GM18520 (cell line): ENCODE measurements around the gene MS4A12.
A peak's percentile ranks its signal among the peaks of the same experiment; 100 is the strongest.
"Not testable (repeated sequence)": the region's sequence is repeated elsewhere in the genome, so short reads cannot be mapped to it uniquely, and the experiment has no call there.

Experiments
- ATAC-seq: cut with Tn5 transposase; IDR thresholded peaks from one replicate; pipeline ENCODE4 v1.9.1; 2021; ENCODE audit not compliant: unreplicated experiment

MS4A12 gene, protein sequence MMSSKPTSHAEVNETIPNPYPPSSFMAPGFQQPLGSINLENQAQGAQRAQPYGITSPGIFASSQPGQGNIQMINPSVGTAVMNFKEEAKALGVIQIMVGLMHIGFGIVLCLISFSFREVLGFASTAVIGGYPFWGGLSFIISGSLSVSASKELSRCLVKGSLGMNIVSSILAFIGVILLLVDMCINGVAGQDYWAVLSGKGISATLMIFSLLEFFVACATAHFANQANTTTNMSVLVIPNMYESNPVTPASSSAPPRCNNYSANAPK

DNA sequence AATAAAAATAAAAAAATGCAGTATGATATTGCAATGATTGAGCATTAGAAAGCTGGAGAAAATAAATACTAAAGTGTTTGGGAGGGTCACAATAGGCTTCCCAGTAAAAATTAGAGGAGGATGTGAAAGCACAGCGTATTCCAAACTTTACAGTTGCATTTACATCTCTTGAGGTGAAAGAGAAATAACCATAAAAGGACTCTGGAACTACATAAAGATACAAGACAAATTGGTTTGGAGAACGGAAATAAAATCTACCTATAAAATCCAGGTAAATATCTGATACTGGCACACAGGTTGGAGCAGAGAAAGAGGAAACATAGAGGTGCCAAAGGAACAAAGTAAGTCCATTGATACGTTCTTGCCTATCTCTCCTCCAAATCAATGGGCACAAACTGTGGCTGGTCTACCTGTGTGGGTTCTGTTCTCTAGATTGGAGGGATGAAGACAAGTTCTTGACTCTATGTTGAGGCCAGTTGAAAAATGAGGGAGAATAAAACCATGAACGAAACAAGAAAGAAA, at the start of gene MS4A12:
Gene MS4A12 (plus strand): TSS at position 291 of the 522 bp plus-strand sequence. CDS start 4,541 bp downstream, outside the sequence.
- ATAC-seq = no peak

GRCh38 chr11:60447070-60447469, 45.5 kb upstream of the MS4A12 start:
- no peak for ATAC-seq

DNA sequence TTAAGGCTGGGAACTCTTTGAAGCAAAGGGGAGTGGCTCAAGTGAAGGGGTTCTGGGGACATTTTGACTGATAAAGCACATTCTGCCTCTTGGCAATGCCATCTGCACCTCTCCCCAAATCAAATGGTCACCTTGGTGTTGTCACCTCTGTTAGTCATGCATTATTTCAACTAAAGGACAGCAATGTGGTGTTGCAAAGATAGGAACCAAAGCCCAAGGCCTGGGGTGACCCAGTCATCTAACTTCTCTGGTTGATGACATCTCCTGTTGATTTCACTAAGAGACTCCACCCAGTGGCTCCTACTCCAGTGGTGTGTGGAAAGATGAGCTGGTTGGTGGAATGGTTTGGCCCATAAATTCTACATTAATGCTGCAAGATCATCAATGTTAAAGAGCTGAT, 44.7 kb upstream of the MS4A12 start:
- no peak for ATAC-seq

DNA sequence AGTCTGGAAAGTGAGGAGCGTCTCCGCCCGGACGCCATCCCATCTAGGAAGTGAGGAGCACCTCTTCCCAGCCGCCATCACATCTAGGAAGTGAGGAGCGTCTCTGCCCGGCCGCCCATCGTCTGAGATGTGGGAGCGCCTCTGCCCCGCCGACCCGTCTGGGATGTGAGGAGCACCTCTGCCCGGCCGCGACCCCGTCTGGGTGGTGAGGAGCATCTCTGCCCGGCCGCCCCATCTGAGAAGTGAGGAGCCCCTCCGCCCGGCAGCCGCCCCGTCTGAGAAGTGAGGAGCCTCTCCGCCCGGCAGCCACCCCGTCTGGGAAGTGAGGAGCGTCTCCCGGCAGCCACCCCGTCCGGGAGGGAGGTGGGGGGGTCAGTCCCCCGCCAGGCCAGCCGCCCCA, 41.4 kb upstream of the MS4A12 start:
- ATAC-seq = not testable (repeated sequence)

DNA sequence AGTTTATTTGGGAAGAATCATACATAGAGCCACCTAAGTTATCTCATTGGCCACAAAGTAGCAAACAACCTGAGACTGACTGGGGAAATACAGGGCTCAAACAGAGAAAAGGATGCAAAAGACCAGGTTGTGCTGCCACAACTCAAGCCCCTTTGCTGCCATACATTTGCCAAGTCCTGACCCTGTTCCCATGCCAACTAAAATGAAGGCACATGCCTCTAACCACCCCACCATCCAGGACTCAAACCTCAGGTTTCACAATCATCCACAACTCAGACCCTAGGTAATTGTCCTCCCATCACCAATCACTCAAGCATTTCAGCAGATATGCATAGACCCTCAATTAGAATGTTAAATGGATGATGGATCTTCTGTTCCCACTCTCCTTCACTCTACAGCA, 38.4 kb upstream of the MS4A12 start:
- ATAC-seq = no peak

- ATAC-seq = peak; percentile 81
These were observed 37.0 kb upstream of the MS4A12 start, which contains the start of gene MS4A1 for GRCh38 chr11:60455531-60456042. TSS of gene MS4A1 (plus strand) at chr11:60455847. CDS start at chr11:60462375, 6,528 bp downstream.

GRCh38 chr11:60457576-60457975, 35.0 kb upstream of the MS4A12 start:
- no peak for ATAC-seq

GRCh38 chr11:60459345-60459744, 33.2 kb upstream of the MS4A12 start:
- no peak for ATAC-seq

GRCh38 chr11:60468829-60469228, 23.7 kb upstream of the MS4A12 start:
- ATAC-seq = no peak

GRCh38 chr11:60469723-60470122, 22.9 kb upstream of the MS4A12 start:
- ATAC-seq = no peak

DNA sequence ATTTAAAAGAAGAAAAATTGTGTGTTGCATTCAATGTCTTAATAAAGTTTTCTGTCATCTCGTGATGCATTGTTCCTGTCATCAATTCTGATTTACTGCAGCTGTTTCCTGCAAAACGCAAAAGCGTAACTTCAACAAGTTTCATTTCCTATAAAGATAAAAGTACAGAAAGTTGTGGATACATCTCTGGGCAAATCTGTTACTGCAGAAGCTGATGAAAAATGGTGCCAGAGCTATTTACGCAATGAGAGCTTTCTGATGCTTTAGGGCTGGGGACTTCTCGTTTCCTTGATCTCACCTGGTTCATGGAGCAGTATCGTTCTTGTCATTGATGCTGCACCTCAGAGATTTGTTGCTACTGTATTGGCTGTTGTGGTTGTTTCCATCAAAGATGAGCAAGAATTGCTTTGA, 15.5 kb upstream of the MS4A12 start:
- ATAC-seq = no peak

GRCh38 chr11:60482361-60482760, 10.2 kb upstream of the MS4A12 start:
- ATAC-seq = no peak

GRCh38 chr11:60485987-60486386, 6.6 kb upstream of the MS4A12 start:
- peak; percentile 94 for ATAC-seq

DNA sequence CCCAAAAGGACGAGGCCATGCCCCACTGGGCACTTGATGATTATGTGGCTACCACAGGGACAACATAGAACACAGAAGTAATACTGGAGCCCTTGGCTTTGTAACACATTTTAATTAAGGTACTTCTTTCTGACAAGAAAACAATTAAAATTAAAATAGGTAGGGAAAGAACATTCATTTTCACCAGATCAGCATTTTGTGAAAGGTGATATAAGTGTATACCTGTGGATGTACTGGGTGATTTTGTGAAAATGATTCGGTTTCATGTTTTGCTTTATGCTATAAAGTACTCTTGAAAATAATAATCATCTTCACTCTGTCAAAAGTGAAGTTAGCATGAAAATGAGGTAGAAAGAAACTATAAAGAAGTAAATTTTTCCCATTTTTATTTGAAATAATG, 876 bp downstream of the MS4A12 start:
- ATAC-seq = no peak

- ATAC-seq = no peak
These were observed 5.8 kb downstream of the MS4A12 start for GRCh38 chr11:60498399-60498798.

DNA sequence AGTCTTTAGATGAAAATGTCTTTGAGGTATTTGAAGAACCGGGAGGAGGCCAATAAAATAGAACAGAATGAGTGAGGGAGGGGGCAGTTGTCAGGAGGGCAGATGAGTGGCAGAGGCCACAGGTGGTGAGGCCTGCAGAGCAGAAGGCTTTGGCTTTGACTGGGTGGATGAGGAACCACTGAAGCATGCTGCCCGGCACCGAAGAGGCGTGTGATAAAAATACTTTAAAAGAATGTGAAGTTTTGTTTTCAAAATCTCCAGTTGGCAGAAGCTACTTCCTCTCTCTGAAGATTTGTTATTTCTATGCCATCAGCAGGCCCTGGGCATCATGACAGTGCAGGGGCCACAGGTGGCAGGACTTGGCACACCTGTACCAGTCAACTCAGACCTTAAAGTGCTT, 6.3 kb downstream of the MS4A12 start:
- no peak for ATAC-seq

- ATAC-seq = no peak
These were observed 7.8 kb downstream of the MS4A12 start for GRCh38 chr11:60500276-60500910.

- ATAC-seq = no peak
These were observed 9.7 kb downstream of the MS4A12 start for GRCh38 chr11:60502221-60502775.

- ATAC-seq = no peak
These were observed 11.8 kb downstream of the MS4A12 start for GRCh38 chr11:60504219-60504905.

DNA sequence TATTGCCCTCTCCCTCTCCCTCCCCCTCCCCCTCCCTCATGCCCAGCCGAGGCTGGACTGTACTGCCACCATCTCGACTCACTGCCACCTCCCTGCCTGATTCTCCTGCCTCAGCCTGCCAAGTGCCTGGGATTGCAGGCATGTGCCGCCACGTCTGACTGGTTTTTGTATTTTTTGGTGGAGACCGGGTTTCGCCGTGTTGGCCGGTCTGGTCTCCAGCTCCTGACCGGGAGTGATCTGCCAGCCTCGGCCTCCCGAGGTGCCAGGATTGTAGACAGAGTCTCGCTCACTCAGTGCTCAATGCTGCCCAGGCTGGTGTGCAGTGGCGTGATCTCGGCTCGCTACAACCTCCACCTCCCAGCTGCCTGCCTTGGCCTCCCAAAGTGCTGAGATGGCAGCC, 17.0 kb downstream of the MS4A12 start:
- ATAC-seq = not testable (repeated sequence)

DNA sequence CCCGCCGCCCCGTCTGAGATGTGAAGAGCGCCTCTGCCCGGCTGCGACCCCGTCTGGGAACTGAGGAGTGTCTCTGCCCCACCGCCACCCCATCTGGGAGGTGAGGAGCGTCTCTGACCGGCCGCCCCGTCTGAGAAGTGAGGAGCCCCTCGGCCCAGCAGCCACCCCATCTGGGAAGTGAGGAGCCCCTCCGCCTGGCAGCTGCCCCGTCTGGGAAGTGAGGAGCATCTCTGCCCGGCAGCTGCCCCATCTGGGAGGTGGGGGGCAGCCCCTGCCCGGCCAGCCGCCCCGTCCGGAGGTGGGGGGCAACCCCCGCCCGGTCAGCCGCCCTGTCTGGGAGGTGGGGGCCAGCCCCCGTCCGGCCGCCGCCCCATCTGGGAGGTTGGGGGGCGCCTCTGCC, 17.6 kb downstream of the MS4A12 start:
- ATAC-seq = not testable (repeated sequence)
